Stimulated activated CD8-positive, alpha-beta memory T cell treated with anti-CD3 and anti-CD28 coated beads, Interleukin-4, amount 100 ng/mL, for 48 hours (primary cell): ENCODE data around the gene ATP9A.

Experiments
- DNase-seq: peaks from one replicate; pipeline ENCODE4 v3.0.0-alpha.2; 2020

ATP9A gene

GRCh38 chr20:51595058-51595532 is 173.1 kb downstream of the ATP9A start:
- DNase-seq: peak; percentile 84

- no peak for DNase-seq
These were observed 173.7 kb downstream of the ATP9A start for GRCh38 chr20:51594236-51595057.

GRCh38 chr20:51593584-51593983 is 174.6 kb downstream of the ATP9A start:
- no peak for DNase-seq

GRCh38 chr20:51592564-51592963 is 175.6 kb downstream of the ATP9A start:
- DNase-seq: no peak

GRCh38 chr20:51591871-51592270 is 176.3 kb downstream of the ATP9A start:
- no peak for DNase-seq

GRCh38 chr20:51588762-51589161 is 179.4 kb downstream of the ATP9A start:
- DNase-seq: no peak

GRCh38 chr20:51587145-51587544 is 181.0 kb downstream of the ATP9A start:
- DNase-seq: no peak

- peak; percentile 41 for DNase-seq
These were observed 182.2 kb downstream of the ATP9A start for GRCh38 chr20:51586005-51586440.

GRCh38 chr20:51585148-51585547 is 183.0 kb downstream of the ATP9A start:
- no peak for DNase-seq

- DNase-seq: no peak
These were observed 183.5 kb downstream of the ATP9A start for GRCh38 chr20:51584737-51585136.

GRCh38 chr20:51584116-51584515 is 184.1 kb downstream of the ATP9A start:
- DNase-seq: no peak

GRCh38 chr20:51583499-51583898 is 184.7 kb downstream of the ATP9A start:
- no peak for DNase-seq

- no peak for DNase-seq
These were observed 185.1 kb downstream of the ATP9A start for GRCh38 chr20:51583073-51583472.

GRCh38 chr20:51581571-51581970 is 186.6 kb downstream of the ATP9A start:
- DNase-seq: no peak

- DNase-seq: no peak
These were observed 189.1 kb downstream of the ATP9A start for GRCh38 chr20:51579137-51579536.

GRCh38 chr20:51578145-51578459 is 190.1 kb downstream of the ATP9A start:
- no peak for DNase-seq

- DNase-seq: no peak
These were observed 190.6 kb downstream of the ATP9A start for GRCh38 chr20:51577432-51578144.

GRCh38 chr20:51575486-51575885 is 192.7 kb downstream of the ATP9A start:
- no peak for DNase-seq

- DNase-seq: peak; percentile 74
These were observed 193.7 kb downstream of the ATP9A start for GRCh38 chr20:51574248-51575033.

GRCh38 chr20:51573576-51574243 is 194.5 kb downstream of the ATP9A start:
- no peak for DNase-seq

- no peak for DNase-seq
These were observed 196.8 kb downstream of the ATP9A start for GRCh38 chr20:51571460-51571794.

- no peak for DNase-seq
These were observed 197.3 kb downstream of the ATP9A start for GRCh38 chr20:51570739-51571459.
